Measurements from ENCODE around the gene ZNF575.

DNA sequence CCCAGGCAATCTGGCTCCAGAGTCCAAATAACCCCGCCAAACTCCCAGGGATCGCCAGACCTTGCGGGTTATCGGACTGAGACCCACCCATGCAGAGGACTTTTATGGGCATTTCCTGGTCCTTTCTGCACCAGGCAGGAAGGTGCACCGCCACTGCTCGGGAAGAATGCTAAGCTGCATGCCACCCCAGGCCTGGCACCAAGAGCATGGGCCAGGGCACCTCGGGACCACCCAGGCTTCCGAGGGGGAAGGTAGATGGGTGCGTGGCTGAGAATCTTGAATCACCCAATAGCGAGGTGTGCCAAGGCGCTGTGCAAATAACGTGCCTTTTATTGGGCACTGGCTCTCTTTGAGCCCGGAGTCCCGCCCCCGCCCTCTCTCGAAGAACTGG is 422 bp upstream of the ZNF575 start:
- TF ChIP-seq, protein P1, sequence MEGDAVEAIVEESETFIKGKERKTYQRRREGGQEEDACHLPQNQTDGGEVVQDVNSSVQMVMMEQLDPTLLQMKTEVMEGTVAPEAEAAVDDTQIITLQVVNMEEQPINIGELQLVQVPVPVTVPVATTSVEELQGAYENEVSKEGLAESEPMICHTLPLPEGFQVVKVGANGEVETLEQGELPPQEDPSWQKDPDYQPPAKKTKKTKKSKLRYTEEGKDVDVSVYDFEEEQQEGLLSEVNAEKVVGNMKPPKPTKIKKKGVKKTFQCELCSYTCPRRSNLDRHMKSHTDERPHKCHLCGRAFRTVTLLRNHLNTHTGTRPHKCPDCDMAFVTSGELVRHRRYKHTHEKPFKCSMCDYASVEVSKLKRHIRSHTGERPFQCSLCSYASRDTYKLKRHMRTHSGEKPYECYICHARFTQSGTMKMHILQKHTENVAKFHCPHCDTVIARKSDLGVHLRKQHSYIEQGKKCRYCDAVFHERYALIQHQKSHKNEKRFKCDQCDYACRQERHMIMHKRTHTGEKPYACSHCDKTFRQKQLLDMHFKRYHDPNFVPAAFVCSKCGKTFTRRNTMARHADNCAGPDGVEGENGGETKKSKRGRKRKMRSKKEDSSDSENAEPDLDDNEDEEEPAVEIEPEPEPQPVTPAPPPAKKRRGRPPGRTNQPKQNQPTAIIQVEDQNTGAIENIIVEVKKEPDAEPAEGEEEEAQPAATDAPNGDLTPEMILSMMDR (IDR thresholded peaks at IDR 0.05; ENCODE audit: low read depth, low read length, missing input control), result no peak
- TF ChIP-seq, protein P2, sequence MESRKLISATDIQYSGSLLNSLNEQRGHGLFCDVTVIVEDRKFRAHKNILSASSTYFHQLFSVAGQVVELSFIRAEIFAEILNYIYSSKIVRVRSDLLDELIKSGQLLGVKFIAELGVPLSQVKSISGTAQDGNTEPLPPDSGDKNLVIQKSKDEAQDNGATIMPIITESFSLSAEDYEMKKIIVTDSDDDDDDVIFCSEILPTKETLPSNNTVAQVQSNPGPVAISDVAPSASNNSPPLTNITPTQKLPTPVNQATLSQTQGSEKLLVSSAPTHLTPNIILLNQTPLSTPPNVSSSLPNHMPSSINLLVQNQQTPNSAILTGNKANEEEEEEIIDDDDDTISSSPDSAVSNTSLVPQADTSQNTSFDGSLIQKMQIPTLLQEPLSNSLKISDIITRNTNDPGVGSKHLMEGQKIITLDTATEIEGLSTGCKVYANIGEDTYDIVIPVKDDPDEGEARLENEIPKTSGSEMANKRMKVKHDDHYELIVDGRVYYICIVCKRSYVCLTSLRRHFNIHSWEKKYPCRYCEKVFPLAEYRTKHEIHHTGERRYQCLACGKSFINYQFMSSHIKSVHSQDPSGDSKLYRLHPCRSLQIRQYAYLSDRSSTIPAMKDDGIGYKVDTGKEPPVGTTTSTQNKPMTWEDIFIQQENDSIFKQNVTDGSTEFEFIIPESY (IDR thresholded peaks at IDR 0.05), result no peak
- no peak for TF ChIP-seq JUND (IDR thresholded peaks at IDR 0.05)
- TF ChIP-seq TAF1 (conservative IDR thresholded peaks at IDR 0.05), result no peak
- no peak for TF ChIP-seq YY1 (IDR thresholded peaks at IDR 0.05)
- TF ChIP-seq, protein P3, sequence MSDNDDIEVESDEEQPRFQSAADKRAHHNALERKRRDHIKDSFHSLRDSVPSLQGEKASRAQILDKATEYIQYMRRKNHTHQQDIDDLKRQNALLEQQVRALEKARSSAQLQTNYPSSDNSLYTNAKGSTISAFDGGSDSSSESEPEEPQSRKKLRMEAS (IDR thresholded peaks at IDR 0.05), result no peak
- TF ChIP-seq, protein P4, sequence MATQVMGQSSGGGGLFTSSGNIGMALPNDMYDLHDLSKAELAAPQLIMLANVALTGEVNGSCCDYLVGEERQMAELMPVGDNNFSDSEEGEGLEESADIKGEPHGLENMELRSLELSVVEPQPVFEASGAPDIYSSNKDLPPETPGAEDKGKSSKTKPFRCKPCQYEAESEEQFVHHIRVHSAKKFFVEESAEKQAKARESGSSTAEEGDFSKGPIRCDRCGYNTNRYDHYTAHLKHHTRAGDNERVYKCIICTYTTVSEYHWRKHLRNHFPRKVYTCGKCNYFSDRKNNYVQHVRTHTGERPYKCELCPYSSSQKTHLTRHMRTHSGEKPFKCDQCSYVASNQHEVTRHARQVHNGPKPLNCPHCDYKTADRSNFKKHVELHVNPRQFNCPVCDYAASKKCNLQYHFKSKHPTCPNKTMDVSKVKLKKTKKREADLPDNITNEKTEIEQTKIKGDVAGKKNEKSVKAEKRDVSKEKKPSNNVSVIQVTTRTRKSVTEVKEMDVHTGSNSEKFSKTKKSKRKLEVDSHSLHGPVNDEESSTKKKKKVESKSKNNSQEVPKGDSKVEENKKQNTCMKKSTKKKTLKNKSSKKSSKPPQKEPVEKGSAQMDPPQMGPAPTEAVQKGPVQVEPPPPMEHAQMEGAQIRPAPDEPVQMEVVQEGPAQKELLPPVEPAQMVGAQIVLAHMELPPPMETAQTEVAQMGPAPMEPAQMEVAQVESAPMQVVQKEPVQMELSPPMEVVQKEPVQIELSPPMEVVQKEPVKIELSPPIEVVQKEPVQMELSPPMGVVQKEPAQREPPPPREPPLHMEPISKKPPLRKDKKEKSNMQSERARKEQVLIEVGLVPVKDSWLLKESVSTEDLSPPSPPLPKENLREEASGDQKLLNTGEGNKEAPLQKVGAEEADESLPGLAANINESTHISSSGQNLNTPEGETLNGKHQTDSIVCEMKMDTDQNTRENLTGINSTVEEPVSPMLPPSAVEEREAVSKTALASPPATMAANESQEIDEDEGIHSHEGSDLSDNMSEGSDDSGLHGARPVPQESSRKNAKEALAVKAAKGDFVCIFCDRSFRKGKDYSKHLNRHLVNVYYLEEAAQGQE (IDR thresholded peaks at IDR 0.05), result no peak
- no peak for TF ChIP-seq EGR1 (IDR thresholded peaks at IDR 0.05; ENCODE audit: low read depth in 2 of 2)
- peak; percentile 24 to 26 for TF ChIP-seq HNF4A (conservative IDR thresholded peaks at IDR 0.05)
- no peak for TF ChIP-seq SP1 (IDR thresholded peaks at IDR 0.05)
